ENCODE data around the gene DHX16.

Gene DHX16

DNA sequence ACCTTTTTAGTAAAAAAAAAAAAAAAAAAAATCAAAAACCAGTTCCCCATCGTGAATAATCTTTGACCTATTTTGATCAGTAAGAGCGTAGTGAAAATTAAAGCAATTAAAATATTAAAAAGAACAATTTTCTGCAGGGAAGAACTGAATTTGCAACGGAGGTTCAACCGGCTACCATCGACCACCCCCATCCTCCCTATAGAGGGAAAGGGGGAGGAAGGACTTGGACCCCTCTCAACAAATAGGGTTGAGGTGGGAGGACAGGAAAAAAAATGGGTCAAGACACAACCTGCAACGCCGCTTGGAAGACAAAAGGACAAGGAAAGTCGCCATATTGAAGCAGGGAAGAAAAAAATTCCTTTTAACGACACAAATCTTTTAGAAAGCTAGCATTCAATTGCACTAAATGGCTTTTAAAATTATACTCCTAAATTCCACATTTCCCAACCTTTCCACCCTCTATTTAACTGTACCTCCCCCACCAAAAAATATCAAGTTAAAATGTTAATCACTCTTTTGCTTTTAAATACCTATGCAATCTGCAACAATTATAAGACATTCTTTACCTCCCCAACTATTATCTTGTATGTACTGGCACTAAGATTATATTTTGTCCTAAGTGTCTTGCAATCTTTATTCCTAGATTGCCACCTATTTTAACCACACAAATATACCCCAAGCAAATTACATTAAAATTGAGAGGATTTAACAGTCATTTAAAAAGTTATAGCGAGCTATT, 57.4 kb downstream of the DHX16 start:
- H3K27me3 ChIP-seq (ENCODE audit: low read length): no peaks in the 10 kb centered on the region
- TF ChIP-seq, protein P1, sequence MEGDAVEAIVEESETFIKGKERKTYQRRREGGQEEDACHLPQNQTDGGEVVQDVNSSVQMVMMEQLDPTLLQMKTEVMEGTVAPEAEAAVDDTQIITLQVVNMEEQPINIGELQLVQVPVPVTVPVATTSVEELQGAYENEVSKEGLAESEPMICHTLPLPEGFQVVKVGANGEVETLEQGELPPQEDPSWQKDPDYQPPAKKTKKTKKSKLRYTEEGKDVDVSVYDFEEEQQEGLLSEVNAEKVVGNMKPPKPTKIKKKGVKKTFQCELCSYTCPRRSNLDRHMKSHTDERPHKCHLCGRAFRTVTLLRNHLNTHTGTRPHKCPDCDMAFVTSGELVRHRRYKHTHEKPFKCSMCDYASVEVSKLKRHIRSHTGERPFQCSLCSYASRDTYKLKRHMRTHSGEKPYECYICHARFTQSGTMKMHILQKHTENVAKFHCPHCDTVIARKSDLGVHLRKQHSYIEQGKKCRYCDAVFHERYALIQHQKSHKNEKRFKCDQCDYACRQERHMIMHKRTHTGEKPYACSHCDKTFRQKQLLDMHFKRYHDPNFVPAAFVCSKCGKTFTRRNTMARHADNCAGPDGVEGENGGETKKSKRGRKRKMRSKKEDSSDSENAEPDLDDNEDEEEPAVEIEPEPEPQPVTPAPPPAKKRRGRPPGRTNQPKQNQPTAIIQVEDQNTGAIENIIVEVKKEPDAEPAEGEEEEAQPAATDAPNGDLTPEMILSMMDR (IDR thresholded peaks at IDR 0.05; ENCODE audit: insufficient read depth, low read length, poor library complexity, severe bottlenecking): no peak
- no peak for TF ChIP-seq EZH2phosphoT487 (conservative IDR thresholded peaks at IDR 0.05; ENCODE audit: low read length)
- peak overlapping the region; percentile 88 for H3K4me2 ChIP-seq (ENCODE audit: low read depth, low read length, poor library complexity, severe bottlenecking)
- no peaks in the 10 kb centered on the region for H3K9me3 ChIP-seq (ENCODE audit: insufficient read depth, low read length)
- H2AFZ ChIP-seq (ENCODE audit: low read depth, low read length, severe bottlenecking): no peak overlapping the region
- peak overlapping the region; percentile 91 for H3K4me3 ChIP-seq (ENCODE audit: insufficient read depth, low read length, poor library complexity, severe bottlenecking)
- H3F3A ChIP-seq (ENCODE audit: insufficient read depth): peaks cover 57% of the 10 kb centered on the region
- peak overlapping the region; percentile 93 for H3K9ac ChIP-seq (ENCODE audit: low read length)
- peak overlapping the region; percentile 91 for H3K27ac ChIP-seq (ENCODE audit: low read depth, low read length)
- H3K79me2 ChIP-seq (ENCODE audit: insufficient read depth, low read length): peaks cover 56% of the 10 kb centered on the region
- H4K20me1 ChIP-seq (ENCODE audit: low read depth, low read length): no peaks in the 10 kb centered on the region; the same call in 1 of the 2 replicates
- H3K9me2 ChIP-seq (replicated peaks; ENCODE audit: insufficient read depth, low read length): no peaks in the 10 kb centered on the region
- peaks cover 21% of the 10 kb centered on the region for H3K36me3 ChIP-seq (ENCODE audit: low read length)

DNA sequence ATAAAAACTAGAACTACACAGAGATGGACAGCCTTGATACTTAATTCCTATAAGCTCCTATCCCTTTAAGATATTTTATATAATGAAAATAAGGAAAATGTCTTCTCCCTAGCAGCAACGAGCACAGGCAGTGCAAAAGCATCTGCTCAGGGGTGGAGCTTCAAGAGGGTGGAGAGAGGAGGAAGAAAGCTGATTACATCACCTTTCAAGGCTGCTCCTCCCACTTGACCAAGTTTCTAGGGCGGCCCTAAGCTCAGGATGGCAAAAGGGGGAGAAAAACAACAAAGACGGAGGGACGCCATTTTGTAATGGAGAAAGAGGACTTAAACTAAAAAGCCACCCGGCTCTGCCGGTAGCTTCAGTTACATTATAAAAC, 58.0 kb downstream of the DHX16 start:
- H3K36me3 ChIP-seq (ENCODE audit: low read length): peaks cover 22% of the 10 kb centered on the region
- no peaks in the 10 kb centered on the region for H3K9me2 ChIP-seq (replicated peaks; ENCODE audit: insufficient read depth, low read length)
- peak overlapping the region; percentile 91 for H3K27ac ChIP-seq (ENCODE audit: low read depth, low read length)
- H3K9ac ChIP-seq (ENCODE audit: low read length): peak overlapping the region; percentile 93
- peaks cover 60% of the 10 kb centered on the region for H3F3A ChIP-seq (ENCODE audit: insufficient read depth)
- no peaks in the 10 kb centered on the region for H3K27me3 ChIP-seq (ENCODE audit: low read length)
- no peak overlapping the region for H2AFZ ChIP-seq (ENCODE audit: low read depth, low read length, severe bottlenecking)
- H3K79me2 ChIP-seq (ENCODE audit: insufficient read depth, low read length): peaks cover 56% of the 10 kb centered on the region
- TF ChIP-seq, protein P1 (IDR thresholded peaks at IDR 0.05; ENCODE audit: insufficient read depth, low read length, poor library complexity, severe bottlenecking): no peak
- no peak for TF ChIP-seq EZH2phosphoT487 (conservative IDR thresholded peaks at IDR 0.05; ENCODE audit: low read length)
- H3K4me3 ChIP-seq (ENCODE audit: insufficient read depth, low read length, poor library complexity, severe bottlenecking): peak overlapping the region; percentile 91
- no peaks in the 10 kb centered on the region for H3K9me3 ChIP-seq (ENCODE audit: insufficient read depth, low read length)
- no peaks in the 10 kb centered on the region; the same call in 1 of the 2 replicates for H4K20me1 ChIP-seq (ENCODE audit: low read depth, low read length)
- peak overlapping the region; percentile 88 for H3K4me2 ChIP-seq (ENCODE audit: low read depth, low read length, poor library complexity, severe bottlenecking)

DNA sequence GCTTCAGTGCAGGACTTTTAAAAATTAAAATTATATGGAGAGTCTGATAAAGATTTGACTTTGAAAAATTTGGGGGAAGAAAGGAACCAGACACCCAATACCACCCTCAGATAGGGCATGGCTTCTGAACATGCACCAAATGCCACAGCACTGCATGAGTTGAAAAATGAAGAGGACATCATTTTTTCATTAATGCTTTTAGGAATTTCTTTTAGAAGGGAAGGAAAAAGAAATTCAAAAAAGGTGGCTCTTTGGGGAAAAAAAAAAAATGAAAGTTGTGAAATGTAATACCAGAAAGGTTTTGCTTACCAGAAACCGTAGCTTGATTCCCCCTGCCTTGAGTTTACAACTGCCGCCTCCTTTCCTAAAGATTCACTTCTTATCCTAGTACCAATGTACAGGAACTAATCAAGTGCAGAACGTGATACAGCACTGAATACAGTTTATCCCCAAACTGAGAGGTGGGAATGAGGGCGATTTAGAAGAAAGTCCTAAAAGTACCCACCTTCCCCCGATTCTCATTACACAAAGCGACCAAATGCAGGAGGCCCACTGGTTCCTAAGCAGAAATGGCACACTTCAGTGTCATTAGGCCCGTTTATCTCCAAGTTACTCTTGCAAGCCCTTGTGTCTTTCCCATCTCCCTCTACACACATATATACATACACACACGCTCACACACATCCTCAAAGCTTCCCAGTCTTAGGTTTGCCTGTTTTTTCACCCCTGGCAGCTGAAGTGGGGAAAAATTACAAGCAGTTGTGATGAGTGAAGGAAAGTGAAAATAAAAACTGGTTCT, 58.6 kb downstream of the DHX16 start:
- Histone ChIP-seq H3K4me2 (ENCODE audit: low read depth, low read length, poor library complexity, severe bottlenecking) (peak overlapping the region; percentile 88), H3K9me3 (ENCODE audit: insufficient read depth, low read length) (no peaks in the 10 kb centered on the region), H3K9me2 (replicated peaks; ENCODE audit: insufficient read depth, low read length) (no peaks in the 10 kb centered on the region), H4K20me1 (ENCODE audit: low read depth, low read length) (no peaks in the 10 kb centered on the region; the same call in 1 of the 2 replicates), H3F3A (ENCODE audit: insufficient read depth) (peaks cover 60% of the 10 kb centered on the region), H3K36me3 (ENCODE audit: low read length) (peaks cover 23% of the 10 kb centered on the region), H3K27ac (ENCODE audit: low read depth, low read length) (peak overlapping the region; percentile 91), H3K4me3 (ENCODE audit: insufficient read depth, low read length, poor library complexity, severe bottlenecking) (peak overlapping the region; percentile 51), H3K79me2 (ENCODE audit: insufficient read depth, low read length) (peaks cover 50% of the 10 kb centered on the region), H3K9ac (ENCODE audit: low read length) (peak overlapping the region; percentile 93), H2AFZ (ENCODE audit: low read depth, low read length, severe bottlenecking) (no peak overlapping the region), H3K27me3 (ENCODE audit: low read length) (no peaks in the 10 kb centered on the region)
- no peak for TF ChIP-seq EZH2phosphoT487 (conservative IDR thresholded peaks at IDR 0.05; ENCODE audit: low read length)
